ENCODE results near the gene SSU72.
A peak's percentile ranks its signal among the peaks of the same experiment; 100 is the strongest.
"Not testable (repeated sequence)": the region's sequence is repeated elsewhere in the genome, so short reads cannot be mapped to it uniquely, and the experiment has no call there.

SSU72 gene

GRCh38 chr1:1540090-1540817, 34.4 kb downstream of the SSU72 start, which contains the start of gene TMEM240:
TMEM240 (minus strand) TSS chr1:1540624; CDS start chr1:1540346, 278 bp downstream.
- DNase-seq, result peak in 1 of 2 experiments; percentile 21

DNA sequence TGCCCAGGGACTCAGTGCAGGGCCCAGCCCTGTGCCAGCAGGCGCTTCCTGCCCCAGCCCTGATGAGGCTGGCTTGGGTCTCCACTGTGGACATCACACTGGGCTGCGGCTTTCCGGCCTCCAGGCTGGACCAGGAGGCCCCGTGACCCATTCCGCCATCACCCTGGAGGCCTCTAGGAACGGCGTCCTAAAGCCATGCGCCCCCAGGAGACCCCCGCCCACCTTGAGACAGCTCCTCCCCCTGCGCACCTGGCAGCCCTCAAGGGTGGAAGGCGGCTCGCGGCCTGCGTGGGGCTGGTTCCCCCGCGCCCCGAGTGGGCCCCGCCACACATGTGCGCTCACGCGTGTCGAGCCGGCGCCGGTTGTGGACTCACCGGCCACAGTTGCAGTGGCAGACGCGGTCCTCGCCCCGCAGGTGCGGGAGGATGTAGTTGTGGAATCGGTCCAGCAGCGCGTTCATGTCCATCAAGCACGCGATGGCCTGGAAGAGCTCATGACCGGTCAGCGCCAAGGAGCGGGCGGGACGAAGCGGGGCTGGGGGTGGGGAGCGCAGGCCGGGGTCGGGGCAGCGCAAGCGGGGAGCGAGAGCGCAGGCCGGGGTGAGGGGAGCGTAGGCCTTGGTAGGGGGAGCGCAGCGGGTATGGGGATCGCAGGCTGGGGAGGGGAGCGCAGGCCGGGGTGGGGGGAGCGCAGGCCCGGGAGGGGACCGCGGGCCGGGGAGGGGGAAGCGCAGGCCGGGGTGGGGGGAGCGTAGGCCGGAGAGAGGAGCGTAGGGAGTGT, 35.2 kb downstream of the SSU72 start:
- DNase-seq, result no peak

DNA sequence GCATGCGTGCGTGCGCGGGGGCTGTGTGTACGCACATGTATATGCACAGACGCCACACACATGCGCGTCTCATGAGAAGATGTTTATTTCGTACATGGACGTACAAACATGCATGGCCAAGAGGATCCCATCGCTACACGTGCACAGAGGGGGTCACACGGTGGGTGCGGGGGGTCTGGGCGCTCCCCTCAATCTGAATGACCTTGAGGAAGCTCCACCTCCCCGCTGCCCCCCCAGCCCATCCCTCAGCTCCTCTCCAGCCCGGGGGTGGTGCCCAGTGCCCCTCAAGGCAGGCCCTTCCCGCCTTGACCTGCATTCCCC, 35.7 kb downstream of the SSU72 start:
- DNase-seq, result no peak

GRCh38 chr1:1538334-1538733, 36.3 kb downstream of the SSU72 start:
- DNase-seq, result no peak

GRCh38 chr1:1537626-1538250, 36.9 kb downstream of the SSU72 start:
- DNase-seq, result no peak

GRCh38 chr1:1536938-1537546, 37.6 kb downstream of the SSU72 start:
- no peak for DNase-seq

GRCh38 chr1:1536019-1536937, 38.4 kb downstream of the SSU72 start:
- DNase-seq, result no peak

DNA sequence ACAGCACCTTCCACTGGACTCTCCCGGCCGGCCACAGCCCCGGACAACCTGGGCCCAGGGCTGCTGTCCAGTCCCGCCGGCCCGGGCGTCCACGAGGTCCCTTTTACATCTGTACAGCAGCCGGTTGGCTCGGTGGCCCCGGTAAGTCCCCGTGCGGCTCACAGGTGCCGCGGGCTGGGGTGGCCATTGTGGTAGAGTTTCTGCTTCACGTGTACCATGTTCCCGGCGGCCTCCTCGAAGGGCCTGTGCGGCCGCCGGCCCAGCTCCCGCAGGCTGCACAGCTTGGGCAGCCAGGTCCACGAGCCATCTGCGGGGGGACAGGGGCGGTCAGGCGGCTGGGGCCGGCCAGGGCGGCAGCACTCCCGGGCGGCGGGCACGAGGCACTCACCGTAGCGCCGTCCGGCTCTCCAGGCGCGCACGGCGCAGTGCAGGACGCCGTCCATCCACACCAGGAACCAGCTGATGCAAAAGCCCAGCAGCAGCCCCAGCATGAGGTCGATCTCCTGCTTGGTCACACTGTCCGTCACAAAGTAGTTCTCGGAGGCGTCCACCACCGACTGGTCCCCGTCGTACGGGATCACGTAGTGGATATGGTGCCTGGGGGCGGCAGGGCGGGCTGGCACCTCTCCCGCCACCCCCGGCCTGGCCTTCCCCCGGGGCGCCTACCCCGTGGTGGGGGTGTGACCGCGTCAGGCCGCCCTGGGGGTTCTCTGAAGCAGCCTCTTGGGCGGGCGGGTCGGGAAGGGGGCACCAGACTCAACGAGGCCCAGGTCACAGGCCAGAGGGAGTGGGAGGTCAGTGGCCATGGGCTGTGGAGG, 39.3 kb downstream of the SSU72 start:
- DNase-seq, result no peak

- no peak for DNase-seq
These were observed 40.1 kb downstream of the SSU72 start for GRCh38 chr1:1534401-1535154.

DNA sequence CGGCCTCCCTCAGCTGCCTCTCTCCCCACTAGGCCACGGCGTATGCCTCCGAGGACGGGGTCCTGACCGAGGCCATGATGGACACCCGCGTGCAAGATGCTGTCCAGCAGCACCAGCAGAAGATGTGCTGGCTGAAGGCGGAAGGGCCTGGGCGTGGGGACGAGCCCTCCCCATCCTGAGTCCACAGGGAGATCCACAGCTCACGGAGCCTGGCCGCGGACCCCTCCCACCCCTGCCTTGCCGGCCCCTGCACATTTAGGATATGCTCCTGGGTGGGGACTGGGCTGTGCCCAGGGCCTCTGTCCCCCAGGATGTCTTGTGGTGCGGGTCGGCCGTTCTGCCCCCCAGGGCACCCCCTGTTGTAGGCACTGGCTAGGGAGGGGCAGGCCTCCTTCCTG, 40.8 kb downstream of the SSU72 start:
- DNase-seq, result not testable (repeated sequence)

DNA sequence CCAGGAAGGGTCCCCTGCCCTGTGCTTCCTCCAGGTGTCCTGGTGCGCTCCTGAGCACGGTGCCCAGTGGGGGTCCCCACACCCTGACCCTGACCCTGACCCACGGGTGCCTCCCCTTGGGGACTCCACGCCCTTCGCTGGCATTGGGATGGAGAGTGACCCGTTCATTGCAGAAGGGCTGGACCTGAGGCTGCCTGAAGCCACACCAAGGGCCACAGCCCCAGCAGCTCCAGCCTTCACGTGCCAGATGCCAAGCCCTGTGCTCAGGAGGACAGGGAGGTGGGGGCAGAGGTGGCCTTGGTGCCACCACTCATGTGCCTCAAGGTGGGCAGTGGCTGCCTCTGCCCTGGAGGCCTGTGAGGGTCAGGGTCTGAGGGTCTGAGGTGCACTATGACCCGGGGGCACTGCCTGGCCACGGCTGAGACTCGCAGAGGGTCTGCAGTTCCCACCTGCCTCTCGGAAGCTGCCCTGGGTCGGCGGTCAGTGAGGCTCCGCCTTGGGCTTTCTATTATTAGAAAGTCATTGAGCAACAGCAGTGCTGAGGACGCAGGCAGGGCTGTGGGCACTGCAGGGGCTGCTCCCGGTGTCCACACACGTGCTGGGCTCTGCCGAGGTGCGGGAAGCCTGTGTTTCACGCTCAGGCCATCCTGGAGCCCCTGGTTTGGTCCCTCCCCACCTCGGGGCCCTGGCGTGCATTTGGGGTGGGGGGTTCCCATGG, 41.3 kb downstream of the SSU72 start:
- not testable (repeated sequence) for DNase-seq

DNA sequence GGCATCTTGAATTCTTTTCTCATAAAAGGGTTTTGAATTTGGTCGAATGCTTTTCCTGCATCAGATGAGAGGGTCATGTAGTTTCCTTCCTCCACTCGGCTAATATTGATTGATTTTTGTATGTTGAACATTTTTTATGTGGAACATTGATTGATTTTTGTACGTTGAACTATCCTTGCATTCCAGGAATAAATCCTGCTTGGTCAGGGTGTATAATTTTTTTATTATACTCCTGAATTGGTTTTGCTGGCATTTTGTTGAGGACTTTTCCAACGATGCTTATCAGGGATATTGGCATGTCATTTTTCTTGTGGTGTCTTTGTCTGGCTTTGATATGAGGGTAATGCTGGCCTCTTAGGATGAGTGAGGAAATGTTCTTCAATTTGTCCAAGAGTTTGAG, 42.7 kb downstream of the SSU72 start:
- no peak for DNase-seq

DNA sequence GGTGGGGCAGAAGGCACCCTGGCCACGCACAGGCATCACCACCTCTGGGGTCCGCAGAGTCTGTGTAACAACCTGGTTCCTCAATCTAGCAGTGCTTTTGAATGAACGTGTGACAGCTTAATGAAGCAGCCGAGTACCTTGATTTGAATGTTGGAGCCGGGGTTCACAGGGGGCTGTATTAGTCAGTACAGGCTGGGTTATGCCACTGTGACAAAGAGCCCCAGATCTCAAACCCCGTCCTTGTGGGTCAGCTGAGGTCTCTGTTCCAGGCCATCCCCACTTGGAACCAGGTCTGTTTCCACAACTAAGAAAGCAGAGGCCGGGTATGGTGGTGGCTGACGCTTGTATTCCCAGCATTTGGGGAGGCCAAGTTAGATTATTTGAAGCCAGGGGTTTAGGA, 44.7 kb downstream of the SSU72 start:
- DNase-seq, result no peak

DNA sequence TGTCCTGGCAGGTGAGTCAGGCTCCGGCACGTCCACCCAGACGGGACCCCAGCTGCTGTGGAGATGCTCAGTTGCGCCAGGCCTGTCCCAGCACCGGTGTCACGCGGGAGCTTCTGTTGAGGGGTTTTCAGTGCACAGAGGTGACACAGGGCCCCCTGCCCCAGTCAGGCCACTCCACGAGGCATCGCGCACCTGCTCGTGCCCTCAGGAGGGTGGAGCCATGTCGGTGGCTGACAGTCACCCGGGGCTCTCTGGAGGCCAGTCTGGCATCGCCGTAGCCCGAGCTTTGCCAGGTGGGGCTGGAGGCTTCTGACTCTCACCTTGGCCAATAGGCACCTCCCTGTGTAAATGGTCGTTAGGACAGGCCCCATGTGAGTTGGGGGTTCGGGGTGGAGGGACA, 45.3 kb downstream of the SSU72 start:
- DNase-seq, result no peak

GRCh38 chr1:1528301-1529267, 46.1 kb downstream of the SSU72 start:
- DNase-seq, result no peak

- no peak for DNase-seq
These were observed 47.4 kb downstream of the SSU72 start for GRCh38 chr1:1527092-1527816.

- not testable (repeated sequence) for DNase-seq
These were observed 48.2 kb downstream of the SSU72 start for GRCh38 chr1:1526476-1526875.

GRCh38 chr1:1524750-1525383, 49.8 kb downstream of the SSU72 start:
- not testable (repeated sequence) for DNase-seq
